ENCODE results near the gene B4GALNT2.

- TF ChIP-seq TAF1 (IDR thresholded peaks at IDR 0.05; ENCODE audit: low read depth) (no peak), REST (IDR thresholded peaks at IDR 0.05; ENCODE audit: low read depth) (no peak), RAD21 (IDR thresholded peaks at IDR 0.05; ENCODE audit: low read depth) (no peak), EP300 (IDR thresholded peaks at IDR 0.05; ENCODE audit: borderline replicate concordance) (no peak), MAX (IDR thresholded peaks at IDR 0.05) (no peak), EGR1 (IDR thresholded peaks at IDR 0.05) (no peak), NFIC (IDR thresholded peaks at IDR 0.05) (no peak), USF1 (IDR thresholded peaks at IDR 0.05) (no peak), CREB1 (IDR thresholded peaks at IDR 0.05; ENCODE audit: low read depth) (no peak), FOXM1 (IDR thresholded peaks at IDR 0.05; ENCODE audit: borderline replicate concordance, low read depth) (no peak), CEBPB (IDR thresholded peaks at IDR 0.05) (no peak), TEAD4 (IDR thresholded peaks at IDR 0.05) (no peak), TCF12 (IDR thresholded peaks at IDR 0.05; ENCODE audit: low read depth) (no peak)
Observed at GRCh38 chr17:49190932-49191331, 58.4 kb downstream of the B4GALNT2 start.

Measured in Ishikawa (cell line).